Body of pancreas (tissue), 4 donors: ENCODE data around the gene WFIKKN1. TPM values are rescaled to one million over a fixed set of nuclear protein-coding genes. Genes with fewer than 3 reads are reported as not detected.

ENCODE experiments used
- ATAC-seq: fragments of 150-250 bp; one replicate; pipeline ENCODE4 v1.9.1; 2016
- DNase-seq, 4 donors: peaks; one replicate each; pipeline ENCODE4 v3.0.0-alpha.2; 2019
- H3K27ac ChIP-seq, 4 donors: fragments of 200-600 bp; sonication (generic); 1 replicate in 3 of 4; 2 replicates in 1 of 4; pipeline versions ENCODE4 v1.5.1 to v1.6.1; 2016 to 2019; ENCODE audit warnings: mild to moderate bottlenecking in 1 of 4, mixed read lengths in 1 of 4, moderate library complexity in 1 of 4
- H3K27me3 ChIP-seq, 2 donors: fragments of 200-600 bp; sonication (generic); one replicate each; pipeline ENCODE4 v1.6.0; 2016; ENCODE audit warnings: mild to moderate bottlenecking in 1 of 2
- H3K36me3 ChIP-seq, 2 donors: fragments of 200-600 bp; sonication (generic); replicated peaks in 1 of 2; 2 replicates each; pipeline ENCODE4 v1.5.1; 2016; ENCODE audit warnings: low read depth in 2 of 2; ENCODE audit not compliant: insufficient read depth in 1 of 2
- H3K4me1 ChIP-seq: fragments of 200-600 bp; sonication (generic); one replicate; pipeline ENCODE4 v1.6.0; 2016
- H3K4me3 ChIP-seq, 2 donors: fragments of 200-600 bp; sonication (generic); 1 replicate in 1 of 2; 2 replicates in 1 of 2; pipeline ENCODE4 v1.5.1; 2016 to 2019
- H3K9me3 ChIP-seq, 3 donors: fragments of 200-600 bp; sonication (generic); 1 replicate in 2 of 3; 2 replicates in 1 of 3; pipeline ENCODE4 v1.5.1; 2016
- CTCF ChIP-seq, 7 experiments: fragments of 450-650 bp in 4 of 7; fragments of 200-600 bp in 3 of 7; sonication (generic) in 3 of 7; IDR thresholded peaks; one replicate each; pipeline ENCODE4 v1.5.1; 2016 to 2019; ENCODE audit warnings: antibody characterized with exemption in 7 of 7
- POLR2A ChIP-seq, 3 donors: fragments of 450-650 bp; IDR thresholded peaks; one replicate each; pipeline ENCODE4 v1.6.1; 2016; ENCODE audit warnings: antibody characterized with exemption in 3 of 3, mild to moderate bottlenecking in 2 of 3
- WGBS, 2 donors: methylation state at CpG; one replicate each; pipeline ENCODE4 v1.1.5; 2017; 5-methylcytosine and 5-hydroxymethylcytosine counted together
- intact Hi-C: fragments of 100-400 bp; cut with DNase I; formaldehyde crosslinking; loops from one replicate; pipeline ENCODE4 v1.15.1; 2023
- total RNA-seq, 2 donors: library from RNA; depleted of rRNA; stranded (reverse); fragments of >200 nt; gene quantifications; one replicate each; pipeline ENCODE4 v1.1.0, GENCODE V29; 2016

WFIKKN1 gene
- total RNA-seq, 2 donors from 2014 or later, result 3.9 to 5.6 TPM

GRCh38 chr16:669666-670065 lies 38.9 kb downstream of the WFIKKN1 start:
- ATAC-seq (no peak), DNase-seq (no peak)
- Histone ChIP-seq H3K4me1 (peaks cover 29% of the 10 kb centered on the region), H3K4me3 (no peak overlapping the region), H3K9me3 (no peaks in the 10 kb centered on the region), H3K27ac (no peak overlapping the region), H3K27me3 (no peaks in the 10 kb centered on the region), H3K36me3 (peaks cover 0 to 21% of the 10 kb centered on the region in 2 donors)
- intact Hi-C loops, result no loop called here
- TF ChIP-seq POLR2A (IDR thresholded peaks at IDR 0.05) (no peak), CTCF (IDR thresholded peaks at IDR 0.05) (no peak)
- 86 to 91% methylated on average over 5 to 13 of the region's 13 CpGs for WGBS, 2 donors

- Histone ChIP-seq H3K27me3 (no peaks in the 10 kb centered on the region), H3K36me3 (peaks cover 0 to 21% of the 10 kb centered on the region in 2 donors), H3K4me1 (peaks cover 40% of the 10 kb centered on the region), H3K9me3 (no peaks in the 10 kb centered on the region), H3K27ac (no peak overlapping the region), H3K4me3 (no peak overlapping the region)
- ATAC-seq (no peak), DNase-seq (no peak)
- WGBS, 2 donors, result 94% methylated on average over 33 to 51 of the region's 52 CpGs
- intact Hi-C loops, result no loop called here
- TF ChIP-seq POLR2A (IDR thresholded peaks at IDR 0.05) (no peak), CTCF (IDR thresholded peaks at IDR 0.05) (no peak)
These were observed 39.9 kb downstream of the WFIKKN1 start for GRCh38 chr16:670485-671352.

- DNase-seq, result no peak
- 84 to 90% methylated on average over 18 to 40 of the region's 40 CpGs for WGBS, 2 donors
- no peak overlapping the region for H3K27ac ChIP-seq
- ATAC-seq, result no peak
- no peak for TF ChIP-seq CTCF (IDR thresholded peaks at IDR 0.05)
- no peak for TF ChIP-seq POLR2A (IDR thresholded peaks at IDR 0.05)
- intact Hi-C loops, result no loop called here
- peaks cover 45% of the 10 kb centered on the region for H3K4me1 ChIP-seq
- no peaks in the 10 kb centered on the region for H3K9me3 ChIP-seq
- no peaks in the 10 kb centered on the region for H3K27me3 ChIP-seq
- H3K4me3 ChIP-seq, result no peak overlapping the region
- peaks cover 0 to 21% of the 10 kb centered on the region in 2 donors for H3K36me3 ChIP-seq
These were observed 40.8 kb downstream of the WFIKKN1 start for GRCh38 chr16:671353-672131.

- H3K36me3 ChIP-seq, result peaks cover 0 to 21% of the 10 kb centered on the region in 2 donors
- no peak for DNase-seq
These were observed 41.6 kb downstream of the WFIKKN1 start for GRCh38 chr16:672371-672770.

More at GRCh38 chr16:672371-672770, 41.6 kb downstream of the WFIKKN1 start:
- Histone ChIP-seq H3K27ac (no peak overlapping the region), H3K4me1 (peaks cover 42% of the 10 kb centered on the region), H3K27me3 (no peaks in the 10 kb centered on the region), H3K4me3 (no peak overlapping the region), H3K9me3 (no peaks in the 10 kb centered on the region)
- WGBS, 2 donors, result 92 to 94% methylated on average over 6 to 11 of the region's 19 CpGs
- intact Hi-C loops, result no loop called here
- TF ChIP-seq POLR2A (IDR thresholded peaks at IDR 0.05) (no peak), CTCF (IDR thresholded peaks at IDR 0.05) (no peak)
- no peak for ATAC-seq
